Measurements from ENCODE around the gene SREBF2.
"Not testable (repeated sequence)": the region's sequence is repeated elsewhere in the genome, so short reads cannot be mapped to it uniquely, and the experiment has no call there.

Gene SREBF2

GRCh38 chr22:41948928-41949296 is 116.0 kb downstream of the SREBF2 start:
- H3K4me2 ChIP-seq (ENCODE audit: low read length, poor library complexity, severe bottlenecking); H4K91ac ChIP-seq (ENCODE audit: low read length); H2AK5ac ChIP-seq (ENCODE audit: low read length, severe bottlenecking); H4K8ac ChIP-seq (ENCODE audit: low read length); H3K18ac ChIP-seq (ENCODE audit: low read depth in 1 of 2, low read length in 2 of 2); H3K9ac ChIP-seq (ENCODE audit: low read length); H3K79me1 ChIP-seq (replicated peaks; ENCODE audit: low read length, poor library complexity, severe bottlenecking); DNase-seq; H2AFZ ChIP-seq (ENCODE audit: low read depth, low read length); H3K9me3 ChIP-seq (ENCODE audit: control insufficient read depth, low read length); H3K4ac ChIP-seq (ENCODE audit: low read depth in 1 of 2, low read length in 2 of 2); H2BK15ac ChIP-seq (ENCODE audit: low read depth, poor library complexity, severe bottlenecking); H2BK5ac ChIP-seq (ENCODE audit: low read depth, low read length, poor library complexity, severe bottlenecking); H3K23ac ChIP-seq (ENCODE audit: low read length in 2 of 2); H3K14ac ChIP-seq (ENCODE audit: low read length in 2 of 2); H2BK12ac ChIP-seq (ENCODE audit: low read length in 2 of 2); H2BK120ac ChIP-seq (ENCODE audit: low read depth, low read length); H3K27ac ChIP-seq (ENCODE audit: low read length, poor library complexity, severe bottlenecking); H3K4me3 ChIP-seq (ENCODE audit: insufficient read depth in 1 of 2, low read depth in 1 of 2, low read length in 2 of 2); H3K36me3 ChIP-seq (ENCODE audit: control insufficient read depth in 1 of 2, insufficient read depth in 2 of 2, low read depth in 1 of 2, low read length in 2 of 2): not testable (repeated sequence)
- Histone ChIP-seq H3K27me3 (ENCODE audit: control insufficient read depth in 1 of 2, insufficient read depth in 1 of 2, low read length in 2 of 2) (peaks cover 0 to 22% of the 10 kb centered on the region in 2 experiments), H3K4me1 (ENCODE audit: control insufficient read depth, insufficient read depth, low read depth, low read length) (peaks cover 23% of the 10 kb centered on the region)
- WGBS: 95% methylated on average over 8 of the region's 8 CpGs

DNA sequence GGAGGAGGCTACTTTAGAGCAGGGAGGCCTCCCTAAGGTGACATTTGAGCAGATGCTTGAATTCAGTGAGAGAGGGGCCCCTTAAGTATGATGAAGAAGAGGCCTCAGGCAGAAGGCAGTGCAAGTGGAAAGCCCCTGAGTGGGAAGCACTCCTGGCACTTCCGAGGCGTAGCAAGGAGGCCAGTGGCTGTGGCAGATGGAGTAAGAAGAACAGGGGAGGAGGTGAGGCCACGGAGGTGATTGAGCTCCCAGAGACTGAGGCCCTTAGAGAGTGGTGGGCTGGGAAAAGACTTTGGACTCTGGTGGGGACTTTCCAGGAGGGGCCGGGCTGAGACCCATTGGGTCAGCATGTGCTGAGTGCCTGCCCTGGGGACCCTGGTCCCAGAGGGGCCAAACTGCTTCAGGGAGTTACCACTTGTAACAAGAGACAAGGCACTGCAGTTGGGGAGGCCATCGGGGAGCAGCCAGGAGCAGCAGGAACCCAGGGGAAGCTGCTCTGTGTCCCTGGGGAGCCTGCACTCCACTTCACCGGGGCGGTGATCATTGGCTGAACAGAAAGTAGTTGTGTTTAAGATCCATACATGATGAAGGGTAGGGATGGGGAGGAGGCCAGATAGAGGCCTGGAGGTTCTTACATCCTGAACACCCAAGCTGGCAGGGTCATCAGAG is 116.5 kb downstream of the SREBF2 start:
- Histone ChIP-seq H2BK120ac (ENCODE audit: low read depth, low read length) (no peak overlapping the region), H3K23ac (ENCODE audit: low read length in 2 of 2) (no peak overlapping the region), H3K4ac (ENCODE audit: low read depth in 1 of 2, low read length in 2 of 2) (no peak overlapping the region), H2AFZ (ENCODE audit: low read depth, low read length) (no peak overlapping the region), H3K14ac (ENCODE audit: low read length in 2 of 2) (no peak overlapping the region), H4K8ac (ENCODE audit: low read length) (no peak overlapping the region), H3K9me3 (ENCODE audit: control insufficient read depth, low read length) (no peaks in the 10 kb centered on the region), H4K91ac (ENCODE audit: low read length) (no peak overlapping the region), H2AK5ac (ENCODE audit: low read length, severe bottlenecking) (no peak overlapping the region), H3K4me2 (ENCODE audit: low read length, poor library complexity, severe bottlenecking) (no peak overlapping the region), H3K79me1 (replicated peaks; ENCODE audit: low read length, poor library complexity, severe bottlenecking) (peaks cover 5% of the 10 kb centered on the region), H3K27me3 (ENCODE audit: control insufficient read depth in 1 of 2, insufficient read depth in 1 of 2, low read length in 2 of 2) (peaks cover 0 to 22% of the 10 kb centered on the region in 2 experiments), H2BK12ac (ENCODE audit: low read length in 2 of 2) (no peak overlapping the region), H3K18ac (ENCODE audit: low read depth in 1 of 2, low read length in 2 of 2) (no peak overlapping the region), H3K36me3 (ENCODE audit: control insufficient read depth in 1 of 2, insufficient read depth in 2 of 2, low read depth in 1 of 2, low read length in 2 of 2) (no peaks in the 10 kb centered on the region), H3K27ac (ENCODE audit: low read length, poor library complexity, severe bottlenecking) (no peak overlapping the region), H2BK5ac (ENCODE audit: low read depth, low read length, poor library complexity, severe bottlenecking) (no peak overlapping the region), H3K9ac (ENCODE audit: low read length) (no peak overlapping the region), H2BK15ac (ENCODE audit: low read depth, poor library complexity, severe bottlenecking) (no peak overlapping the region), H3K4me1 (ENCODE audit: control insufficient read depth, insufficient read depth, low read depth, low read length) (peaks cover 23% of the 10 kb centered on the region), H3K4me3 (ENCODE audit: insufficient read depth in 1 of 2, low read depth in 1 of 2, low read length in 2 of 2) (no peak overlapping the region)
- DNase-seq: no peak
- 90% methylated on average over 7 of the region's 7 CpGs for WGBS

DNA sequence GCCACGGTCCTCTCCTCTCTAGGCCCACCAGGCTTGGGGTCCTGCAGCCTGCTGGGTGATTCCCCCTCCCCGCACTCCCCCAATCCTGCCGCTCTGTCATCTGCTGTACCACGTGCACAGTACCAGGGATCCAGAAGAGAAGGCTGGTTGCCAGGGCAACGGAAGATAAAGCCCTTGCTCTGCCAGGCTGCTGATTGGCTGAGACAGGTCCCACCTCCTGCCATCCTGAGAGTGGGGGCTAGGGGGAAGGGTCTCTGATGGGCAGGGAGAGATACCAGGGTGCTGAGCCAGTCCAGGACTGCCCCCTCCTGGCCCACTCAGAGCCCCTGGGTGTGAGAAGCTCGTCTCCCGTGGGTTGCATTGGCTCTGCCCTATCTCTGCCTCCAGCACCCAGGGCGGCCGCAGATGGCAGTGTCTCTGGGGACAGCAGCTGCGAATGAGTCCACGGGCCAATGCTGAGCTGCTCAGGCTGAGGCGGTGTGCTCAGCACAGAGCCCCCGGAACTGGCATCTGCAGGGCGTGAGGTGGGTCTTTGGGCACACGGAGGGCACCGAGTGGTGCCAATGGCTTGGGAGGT is 119.1 kb downstream of the SREBF2 start, which contains the start of gene SMIM45:
SMIM45 (plus strand) TSS at position 253 of the 577 bp plus-strand sequence.
- DNase-seq: no peak
- no peak within 1 kb of the TSS for H2BK15ac ChIP-seq (ENCODE audit: low read depth, poor library complexity, severe bottlenecking)
- no peak within 1 kb of the TSS for H3K9ac ChIP-seq (ENCODE audit: low read length)
- no peak within 1 kb of the TSS for H2BK120ac ChIP-seq (ENCODE audit: low read depth, low read length)
- no peak within 1 kb of the TSS for H3K4me2 ChIP-seq (ENCODE audit: low read length, poor library complexity, severe bottlenecking)
- H3K14ac ChIP-seq (ENCODE audit: low read length in 2 of 2): no peak within 1 kb of the TSS
- H3K79me1 ChIP-seq (replicated peaks; ENCODE audit: low read length, poor library complexity, severe bottlenecking): no peaks in the 10 kb centered on the region
- H3K23ac ChIP-seq (ENCODE audit: low read length in 2 of 2): no peak within 1 kb of the TSS
- H3K36me3 ChIP-seq (ENCODE audit: control insufficient read depth in 1 of 2, insufficient read depth in 2 of 2, low read depth in 1 of 2, low read length in 2 of 2): no peaks in the 10 kb centered on the region
- H3K4ac ChIP-seq (ENCODE audit: low read depth in 1 of 2, low read length in 2 of 2): no peak within 1 kb of the TSS
- no peak within 1 kb of the TSS for H3K18ac ChIP-seq (ENCODE audit: low read depth in 1 of 2, low read length in 2 of 2)
- H3K27me3 ChIP-seq (ENCODE audit: control insufficient read depth in 1 of 2, insufficient read depth in 1 of 2, low read length in 2 of 2): peaks cover 0 to 22% of the 10 kb centered on the region in 2 experiments
- no peak within 1 kb of the TSS for H2BK12ac ChIP-seq (ENCODE audit: low read length in 2 of 2)
- H3K4me1 ChIP-seq (ENCODE audit: control insufficient read depth, insufficient read depth, low read depth, low read length): peaks cover 16% of the 10 kb centered on the region
- no peak within 1 kb of the TSS for H2AK5ac ChIP-seq (ENCODE audit: low read length, severe bottlenecking)
- H2BK5ac ChIP-seq (ENCODE audit: low read depth, low read length, poor library complexity, severe bottlenecking): no peak within 1 kb of the TSS
- H3K9me3 ChIP-seq (ENCODE audit: control insufficient read depth, low read length): no peaks in the 10 kb centered on the region
- H2AFZ ChIP-seq (ENCODE audit: low read depth, low read length): no peak within 1 kb of the TSS
- H4K91ac ChIP-seq (ENCODE audit: low read length): no peak within 1 kb of the TSS
- no peak within 1 kb of the TSS for H3K4me3 ChIP-seq (ENCODE audit: insufficient read depth in 1 of 2, low read depth in 1 of 2, low read length in 2 of 2)
- WGBS: 87% methylated on average over 16 of the region's 16 CpGs
- H4K8ac ChIP-seq (ENCODE audit: low read length): no peak within 1 kb of the TSS
- H3K27ac ChIP-seq (ENCODE audit: low read length, poor library complexity, severe bottlenecking): no peak within 1 kb of the TSS

GRCh38 chr22:41952713-41953112 is 119.8 kb downstream of the SREBF2 start:
- Histone ChIP-seq H3K9me3 (ENCODE audit: control insufficient read depth, low read length) (no peaks in the 10 kb centered on the region), H2BK12ac (ENCODE audit: low read length in 2 of 2) (no peak overlapping the region), H3K18ac (ENCODE audit: low read depth in 1 of 2, low read length in 2 of 2) (no peak overlapping the region), H2BK5ac (ENCODE audit: low read depth, low read length, poor library complexity, severe bottlenecking) (no peak overlapping the region), H3K14ac (ENCODE audit: low read length in 2 of 2) (no peak overlapping the region), H3K4me3 (ENCODE audit: insufficient read depth in 1 of 2, low read depth in 1 of 2, low read length in 2 of 2) (no peak overlapping the region), H3K4ac (ENCODE audit: low read depth in 1 of 2, low read length in 2 of 2) (no peak overlapping the region), H3K4me1 (ENCODE audit: control insufficient read depth, insufficient read depth, low read depth, low read length) (peaks cover 18% of the 10 kb centered on the region), H3K79me1 (replicated peaks; ENCODE audit: low read length, poor library complexity, severe bottlenecking) (no peaks in the 10 kb centered on the region), H3K23ac (ENCODE audit: low read length in 2 of 2) (no peak overlapping the region), H3K36me3 (ENCODE audit: control insufficient read depth in 1 of 2, insufficient read depth in 2 of 2, low read depth in 1 of 2, low read length in 2 of 2) (no peaks in the 10 kb centered on the region), H3K9ac (ENCODE audit: low read length) (no peak overlapping the region), H3K27me3 (ENCODE audit: control insufficient read depth in 1 of 2, insufficient read depth in 1 of 2, low read length in 2 of 2) (peaks cover 0 to 22% of the 10 kb centered on the region in 2 experiments), H3K4me2 (ENCODE audit: low read length, poor library complexity, severe bottlenecking) (no peak overlapping the region), H4K91ac (ENCODE audit: low read length) (no peak overlapping the region), H2AFZ (ENCODE audit: low read depth, low read length) (no peak overlapping the region), H2BK15ac (ENCODE audit: low read depth, poor library complexity, severe bottlenecking) (no peak overlapping the region), H2BK120ac (ENCODE audit: low read depth, low read length) (no peak overlapping the region), H2AK5ac (ENCODE audit: low read length, severe bottlenecking) (no peak overlapping the region), H3K27ac (ENCODE audit: low read length, poor library complexity, severe bottlenecking) (no peak overlapping the region), H4K8ac (ENCODE audit: low read length) (no peak overlapping the region)
- DNase-seq: no peak
- 69% methylated on average over 2 of the region's 2 CpGs for WGBS

Measured in mesenchymal stem cell (in vitro differentiated cells and primary cell).